ENCODE results near the gene LEFTY2. TPM values are rescaled to one million over a fixed set of nuclear protein-coding genes. Genes with fewer than 3 reads are reported as not detected.

Gene LEFTY2
- total and polyA plus RNA-seq, 2 donors (not counting 3 experiments of a cell fraction or from before 2014, with no cell fraction given) = 0.06 TPM; not detected in 1

GRCh38 chr1:225944951-225945350 lies 3.9 kb upstream of the LEFTY2 start:
- TF ChIP-seq EZH2 (IDR thresholded peaks at IDR 0.05; ENCODE audit: borderline replicate concordance, low read depth, low read length, severe bottlenecking) = no peak
- no peak for TF ChIP-seq MAX (IDR thresholded peaks at IDR 0.05; ENCODE audit: insufficient read depth, insufficient read length)
- TF ChIP-seq CTCF (IDR thresholded peaks at IDR 0.05; ENCODE audit: extremely low read depth in 1 of 2, insufficient read depth in 1 of 2, low read depth in 1 of 2, low read length in 2 of 2) = no peak
- TF ChIP-seq GATA2 (IDR thresholded peaks at IDR 0.05; ENCODE audit: insufficient read depth, insufficient read length, low read depth, low read length) = no peak
- TF ChIP-seq MYC (IDR thresholded peaks at IDR 0.05; ENCODE audit: low read depth, low read length) = no peak
- no peak for TF ChIP-seq POLR2A (IDR thresholded peaks at IDR 0.05; ENCODE audit: low read depth, low read length)
- TF ChIP-seq JUN (IDR thresholded peaks at IDR 0.05; ENCODE audit: borderline replicate concordance, insufficient read depth, insufficient read length, low read depth) = no peak
- no peak for TF ChIP-seq FOS (IDR thresholded peaks at IDR 0.05; ENCODE audit: borderline replicate concordance, insufficient read depth, low read length)
- TF ChIP-seq POLR2AphosphoS5 (IDR thresholded peaks at IDR 0.05; ENCODE audit: insufficient read depth, low read depth, low read length) = no peak
- POLR2A ChIA-PET = no interaction called here
- CTCF ChIA-PET = interaction anchor here (1.1 to 2.3 kb wide), 9 partner anchors 9 to 502 kb away, joined by 3 to 10 read pairs (median 3); no protein-coding TSS in a partner anchor

More at GRCh38 chr1:225944951-225945350, 3.9 kb upstream of the LEFTY2 start:
- Histone ChIP-seq H3K9ac (replicated peaks; ENCODE audit: extremely low read depth, insufficient read depth, low read length) (no peak overlapping the region), H3K79me2 (ENCODE audit: control insufficient read depth, insufficient read depth, low read length) (no peaks in the 10 kb centered on the region), H2AFZ (ENCODE audit: low read depth, low read length) (no peak overlapping the region), H3K27me3 (ENCODE audit: control insufficient read depth in 2 of 2, insufficient read depth in 2 of 2, low read length in 2 of 2) (peaks cover 4 to 9% of the 10 kb centered on the region in 2 experiments), H3K4me1 (ENCODE audit: control insufficient read depth, extremely low read depth, insufficient read depth, low read length) (no peaks in the 10 kb centered on the region), H4K20me1 (replicated peaks; ENCODE audit: control insufficient read depth, extremely low read depth, insufficient read depth, low read length) (no peaks in the 10 kb centered on the region), H3K4me3 (replicated peaks in 1 of 3; ENCODE audit: insufficient read depth in 1 of 3, low read depth in 1 of 3, low read length in 3 of 3) (no peak overlapping the region), H3K9me1 (replicated peaks; ENCODE audit: control insufficient read depth, extremely low read depth, insufficient read depth, low read length) (no peaks in the 10 kb centered on the region), H3K9me3 (replicated peaks; ENCODE audit: control insufficient read depth, insufficient read depth, low read length) (no peaks in the 10 kb centered on the region), H3K27ac (ENCODE audit: insufficient read depth, low read depth, low read length) (no peak overlapping the region), H3K36me3 (ENCODE audit: control insufficient read depth in 2 of 2, extremely low read depth in 1 of 2, insufficient read depth in 2 of 2, low read length in 2 of 2) (no peaks in the 10 kb centered on the region), H3K4me2 (ENCODE audit: insufficient read depth, low read length) (no peak overlapping the region)
- intact Hi-C loops (cut with micrococcal nuclease) = no loop called here
- no TSS peak for BruUV-seq (replicated peaks)
- dilution Hi-C loops (cut with MboI; ENCODE audit: extremely low pct_ligation_motif_present, low sequenced_read_pairs) = no loop called here
- FAIRE-seq (no peak), DNase-seq (ENCODE audit: low read depth, low spot score) (no peak)
